Kidney (tissue), 14 donors: ENCODE results near the gene DNAJC15. TPM values are rescaled to one million over a fixed set of nuclear protein-coding genes. Genes with fewer than 3 reads are reported as not detected.

Experiments used
- DNase-seq, 5 donors: peaks; one replicate each; pipeline ENCODE4 v3.0.0-alpha.2; 2013 to 2020
- FAIRE-seq: peaks from 2 replicates; lab custom pipeline; 2012; peaks lifted over from hg19 to GRCh38; lab: Jason Lieb, UNC
- H3K27ac ChIP-seq, 2 donors: one replicate each; pipeline ENCODE4 v1.7.0; 2013; ENCODE audit warnings: low read depth in 2 of 2, low read length in 2 of 2, inconsistent platforms in 1 of 2
- H3K27me3 ChIP-seq: one replicate; pipeline ENCODE4 v1.7.1; 2013; ENCODE audit warnings: low read length, inconsistent platforms; ENCODE audit not compliant: control insufficient read depth, insufficient read depth
- H3K36me3 ChIP-seq, 3 donors: one replicate each; pipeline versions ENCODE4 v1.7.0 to v1.7.1; 2013; ENCODE audit warnings: low read length in 3 of 3, control low read depth in 1 of 3, inconsistent platforms in 1 of 3; ENCODE audit not compliant: insufficient read depth in 3 of 3, control insufficient read depth in 2 of 3
- H3K4me1 ChIP-seq, 3 donors: one replicate each; pipeline versions ENCODE4 v1.7.0 to v1.7.1; 2013; ENCODE audit warnings: low read length in 3 of 3, inconsistent platforms in 1 of 3, low read depth in 1 of 3; ENCODE audit not compliant: control insufficient read depth in 2 of 3, insufficient read depth in 2 of 3
- H3K4me3 ChIP-seq, 3 donors: one replicate each; pipeline versions ENCODE4 v1.7.0 to v1.8.1; 2013; ENCODE audit warnings: low read length in 3 of 3, control low read depth in 1 of 3, inconsistent platforms in 1 of 3
- H3K9ac ChIP-seq, 3 donors: one replicate each; pipeline versions ENCODE4 v1.7.0 to v1.7.1; 2013; ENCODE audit warnings: low read length in 3 of 3, control low read depth in 1 of 3, inconsistent platforms in 1 of 3
- H3K9me3 ChIP-seq, 3 donors: one replicate each; pipeline versions ENCODE4 v1.7.0 to v1.7.1; 2013; ENCODE audit warnings: low read length in 3 of 3, control low read depth in 1 of 3, inconsistent platforms in 1 of 3; ENCODE audit not compliant: control insufficient read depth in 2 of 3, insufficient read depth in 1 of 3
- CTCF ChIP-seq: IDR thresholded peaks from 3 replicates; pipeline ENCODE4 v1.5.1; 2012; ENCODE audit warnings: mild to moderate bottlenecking, moderate library complexity, borderline replicate concordance; ENCODE audit not compliant: insufficient read depth; ENCODE audit errors: extremely low read depth
- intact Hi-C: fragments of 100-400 bp; cut with DNase I; formaldehyde crosslinking; loops from one replicate; pipeline ENCODE4 v1.11.1; 2022
- polyA plus RNA-seq: library from polyadenylated mRNA; stranded (reverse); fragments of 350-450 nt; fragmentation: Illumina TruSeq; extraction: RNeasy Lipid Tissue Mini Kit (QIAGEN cat#74804); gene quantifications from one replicate; pipeline ENCODE4 v1.2.3, GENCODE V29; 2014; ENCODE audit warnings: low read depth, low replicate concordance; ENCODE audit not compliant: insufficient read depth
- total RNA-seq: library from RNA; stranded (reverse); fragmentation: NEBNext Ultra II Directional; extraction: Animal tissue kit (Norgen Biotek cat#: 25700); gene quantifications from one replicate; pipeline ENCODE4 v1.2.1, GENCODE V29; 2021
- donor health status: control.
- donor health status: control.
- donor health status: control.
- donor health status: control.
- donor health status: control.
- donor health status: DM: yes; HTN: yes; CAD: no.
- donor health status: Normal renal cell carcinoma (clear cell type).

DNAJC15 gene
- total and polyA plus RNA-seq, 2 donors from 2014 or later = 18.8 to 31.0 TPM

GRCh38 chr13:42996584-42996983, 26.8 kb upstream of the DNAJC15 start:
- intact Hi-C loops = no loop called here
- Histone ChIP-seq H3K27me3 (no peaks in the 10 kb centered on the region), H3K9me3 (no peaks in the 10 kb centered on the region), H3K36me3 (no peaks in the 10 kb centered on the region), H3K4me3 (no peak overlapping the region), H3K9ac (no peak overlapping the region), H3K4me1 (no peaks in the 10 kb centered on the region), H3K27ac (no peak overlapping the region)
- no peak for FAIRE-seq
- TF ChIP-seq CTCF = no peak
- no peak for DNase-seq

- H3K4me3 ChIP-seq = no peak overlapping the region
- no peaks in the 10 kb centered on the region for H3K27me3 ChIP-seq
- no peak overlapping the region for H3K27ac ChIP-seq
- no peak for FAIRE-seq
- no peaks in the 10 kb centered on the region for H3K36me3 ChIP-seq
- no peaks in the 10 kb centered on the region for H3K9me3 ChIP-seq
- no peaks in the 10 kb centered on the region for H3K4me1 ChIP-seq
- H3K9ac ChIP-seq = no peak overlapping the region
- no peak for DNase-seq
- TF ChIP-seq CTCF = no peak
- intact Hi-C loops = no loop called here
Observed at GRCh38 chr13:42997381-42997780, 26.0 kb upstream of the DNAJC15 start.

- Histone ChIP-seq H3K27me3 (no peaks in the 10 kb centered on the region), H3K4me1 (no peaks in the 10 kb centered on the region), H3K9ac (no peak overlapping the region), H3K36me3 (no peaks in the 10 kb centered on the region), H3K4me3 (no peak overlapping the region), H3K9me3 (no peaks in the 10 kb centered on the region), H3K27ac (no peak overlapping the region)
- TF ChIP-seq CTCF = no peak
- DNase-seq = no peak
- intact Hi-C loops = no loop called here
- no peak for FAIRE-seq
Observed at GRCh38 chr13:42999491-42999890, 23.9 kb upstream of the DNAJC15 start.

- no peaks in the 10 kb centered on the region for H3K27me3 ChIP-seq
- H3K36me3 ChIP-seq = no peaks in the 10 kb centered on the region
- DNase-seq (no peak), FAIRE-seq (no peak)
- no peaks in the 10 kb centered on the region for H3K9me3 ChIP-seq
- H3K4me3 ChIP-seq = no peak overlapping the region
- no peak overlapping the region for H3K9ac ChIP-seq
- peaks cover 0 to 7% (median 0%) of the 10 kb centered on the region in 3 donors for H3K4me1 ChIP-seq
- intact Hi-C loops = no loop called here
- TF ChIP-seq CTCF = no peak
- no peak overlapping the region for H3K27ac ChIP-seq
Observed at GRCh38 chr13:43000676-43001075, 22.7 kb upstream of the DNAJC15 start.
